ENCODE data around the gene SSBP4.

The SSBP4 gene

GRCh38 chr19:18440936-18441803 lies 22.0 kb downstream of the SSBP4 start:
- no peaks in the 10 kb centered on the region for H3K9me3 ChIP-seq (ENCODE audit: low read depth, low read length)
- no peak for DNase-seq (ENCODE audit: low read depth, low spot score)
- H3K36me3 ChIP-seq (ENCODE audit: insufficient read depth, low read length) = peaks cover under 1% of the 10 kb centered on the region; the same call in 1 of the 2 replicates
- H3K9ac ChIP-seq (ENCODE audit: insufficient read length) = no peak overlapping the region
- H3K4me3 ChIP-seq = no peak overlapping the region
- TF ChIP-seq FOXP2 (optimal IDR thresholded peaks at IDR 0.05; ENCODE audit: control extremely low read depth, extremely low read length, insufficient read depth) = no peak
- no peak for TF ChIP-seq EZH2 (IDR thresholded peaks at IDR 0.05)
- no peak for TF ChIP-seq POLR2AphosphoS5 (IDR thresholded peaks at IDR 0.05; ENCODE audit: borderline replicate concordance, low read depth, low read length)
- no peak overlapping the region for H3K27ac ChIP-seq

- no peak overlapping the region for H3K27ac ChIP-seq
- no peak overlapping the region for H3K4me3 ChIP-seq
- no peaks in the 10 kb centered on the region for H3K9me3 ChIP-seq (ENCODE audit: low read depth, low read length)
- no peaks in the 10 kb centered on the region for H3K36me3 ChIP-seq (ENCODE audit: insufficient read depth, low read length)
- TF ChIP-seq FOXP2 (optimal IDR thresholded peaks at IDR 0.05; ENCODE audit: control extremely low read depth, extremely low read length, insufficient read depth) (no peak), POLR2AphosphoS5 (IDR thresholded peaks at IDR 0.05; ENCODE audit: borderline replicate concordance, low read depth, low read length) (no peak), EZH2 (IDR thresholded peaks at IDR 0.05) (no peak)
- no peak for DNase-seq (ENCODE audit: low read depth, low spot score)
- no peak overlapping the region for H3K9ac ChIP-seq (ENCODE audit: insufficient read length)
Observed at GRCh38 chr19:18441804-18442788, 22.9 kb downstream of the SSBP4 start.

- Histone ChIP-seq H3K27ac (no peak overlapping the region), H3K9me3 (ENCODE audit: low read depth, low read length) (no peaks in the 10 kb centered on the region), H3K4me3 (no peak overlapping the region), H3K9ac (ENCODE audit: insufficient read length) (no peak overlapping the region), H3K36me3 (ENCODE audit: insufficient read depth, low read length) (no peaks in the 10 kb centered on the region)
- TF ChIP-seq EZH2 (IDR thresholded peaks at IDR 0.05) = no peak
- no peak for TF ChIP-seq POLR2AphosphoS5 (IDR thresholded peaks at IDR 0.05; ENCODE audit: borderline replicate concordance, low read depth, low read length)
- no peak for TF ChIP-seq FOXP2 (optimal IDR thresholded peaks at IDR 0.05; ENCODE audit: control extremely low read depth, extremely low read length, insufficient read depth)
- DNase-seq (ENCODE audit: low read depth, low spot score) = no peak
Observed at GRCh38 chr19:18442941-18443340, 23.7 kb downstream of the SSBP4 start.

- H3K27ac ChIP-seq = no peak overlapping the region
- no peak for DNase-seq (ENCODE audit: low read depth, low spot score)
- H3K9me3 ChIP-seq (ENCODE audit: low read depth, low read length) = no peaks in the 10 kb centered on the region
- H3K36me3 ChIP-seq (ENCODE audit: insufficient read depth, low read length) = no peaks in the 10 kb centered on the region
- TF ChIP-seq FOXP2 (optimal IDR thresholded peaks at IDR 0.05; ENCODE audit: control extremely low read depth, extremely low read length, insufficient read depth) (no peak), EZH2 (IDR thresholded peaks at IDR 0.05) (no peak), POLR2AphosphoS5 (IDR thresholded peaks at IDR 0.05; ENCODE audit: borderline replicate concordance, low read depth, low read length) (no peak)
- H3K9ac ChIP-seq (ENCODE audit: insufficient read length) = no peak overlapping the region
- H3K4me3 ChIP-seq = no peak overlapping the region
Observed at GRCh38 chr19:18443406-18443805, 24.2 kb downstream of the SSBP4 start.

- no peaks in the 10 kb centered on the region for H3K9me3 ChIP-seq (ENCODE audit: low read depth, low read length)
- no peaks in the 10 kb centered on the region for H3K36me3 ChIP-seq (ENCODE audit: insufficient read depth, low read length)
- TF ChIP-seq EZH2 (IDR thresholded peaks at IDR 0.05) (no peak), POLR2AphosphoS5 (IDR thresholded peaks at IDR 0.05; ENCODE audit: borderline replicate concordance, low read depth, low read length) (no peak), FOXP2 (optimal IDR thresholded peaks at IDR 0.05; ENCODE audit: control extremely low read depth, extremely low read length, insufficient read depth) (no peak)
- no peak overlapping the region for H3K27ac ChIP-seq
- H3K9ac ChIP-seq (ENCODE audit: insufficient read length) = no peak overlapping the region
- no peak overlapping the region for H3K4me3 ChIP-seq
- DNase-seq (ENCODE audit: low read depth, low spot score) = no peak
Observed at GRCh38 chr19:18443831-18444230, 24.6 kb downstream of the SSBP4 start.

GRCh38 chr19:18444513-18444912 lies 25.3 kb downstream of the SSBP4 start:
- no peak for TF ChIP-seq POLR2AphosphoS5 (IDR thresholded peaks at IDR 0.05; ENCODE audit: borderline replicate concordance, low read depth, low read length)
- TF ChIP-seq EZH2 (IDR thresholded peaks at IDR 0.05) = no peak
- no peak for TF ChIP-seq FOXP2 (optimal IDR thresholded peaks at IDR 0.05; ENCODE audit: control extremely low read depth, extremely low read length, insufficient read depth)
- Histone ChIP-seq H3K36me3 (ENCODE audit: insufficient read depth, low read length) (no peaks in the 10 kb centered on the region), H3K9me3 (ENCODE audit: low read depth, low read length) (no peaks in the 10 kb centered on the region), H3K27ac (no peak overlapping the region), H3K4me3 (no peak overlapping the region), H3K9ac (ENCODE audit: insufficient read length) (no peak overlapping the region)
- DNase-seq (ENCODE audit: low read depth, low spot score) = no peak

DNA sequence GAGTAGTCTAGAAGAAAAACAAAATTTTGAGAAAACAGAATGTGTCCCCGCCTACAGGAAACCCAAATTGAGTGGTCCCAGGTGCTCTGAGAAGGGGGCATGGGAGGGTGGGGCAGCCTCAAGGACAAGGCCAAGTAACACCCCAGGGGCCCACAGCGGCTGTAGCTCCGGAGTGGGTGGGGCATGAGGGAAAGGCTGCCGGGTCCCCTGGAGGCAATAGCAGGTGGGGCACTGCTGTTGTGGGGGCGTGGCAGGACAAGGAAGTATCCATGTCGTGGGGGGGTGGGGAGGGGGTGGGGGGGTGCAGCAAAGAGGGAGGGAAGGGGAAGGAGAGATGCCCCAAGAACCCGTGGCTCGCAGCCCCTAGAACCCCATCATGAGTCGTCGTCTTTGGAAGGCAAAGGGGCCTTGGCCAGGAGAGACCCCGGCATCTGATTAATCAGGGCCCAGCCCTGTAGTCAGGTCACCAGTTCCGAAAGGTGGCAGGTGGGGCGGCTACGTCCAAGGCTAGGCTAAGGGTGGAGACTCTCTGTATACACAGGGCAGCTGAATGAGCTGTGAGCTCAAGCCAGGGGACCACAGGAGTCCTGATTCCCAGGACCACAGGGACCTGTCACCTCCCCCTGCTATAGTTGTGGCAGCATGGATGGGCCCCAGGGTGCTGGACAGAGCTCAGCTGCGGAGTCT lies 26.2 kb downstream of the SSBP4 start:
- no peak for DNase-seq (ENCODE audit: low read depth, low spot score)
- Histone ChIP-seq H3K9ac (ENCODE audit: insufficient read length) (no peak overlapping the region), H3K9me3 (ENCODE audit: low read depth, low read length) (no peaks in the 10 kb centered on the region), H3K4me3 (no peak overlapping the region), H3K36me3 (ENCODE audit: insufficient read depth, low read length) (peaks cover 4% of the 10 kb centered on the region; the same call in 1 of the 2 replicates), H3K27ac (no peak overlapping the region)
- TF ChIP-seq POLR2AphosphoS5 (IDR thresholded peaks at IDR 0.05; ENCODE audit: borderline replicate concordance, low read depth, low read length) = no peak
- TF ChIP-seq EZH2 (IDR thresholded peaks at IDR 0.05) = no peak
- TF ChIP-seq FOXP2 (optimal IDR thresholded peaks at IDR 0.05; ENCODE audit: control extremely low read depth, extremely low read length, insufficient read depth) = no peak

Data from SK-N-MC (cell line).